ENCODE results near the gene PLEKHJ1.

PLEKHJ1 gene

DNA sequence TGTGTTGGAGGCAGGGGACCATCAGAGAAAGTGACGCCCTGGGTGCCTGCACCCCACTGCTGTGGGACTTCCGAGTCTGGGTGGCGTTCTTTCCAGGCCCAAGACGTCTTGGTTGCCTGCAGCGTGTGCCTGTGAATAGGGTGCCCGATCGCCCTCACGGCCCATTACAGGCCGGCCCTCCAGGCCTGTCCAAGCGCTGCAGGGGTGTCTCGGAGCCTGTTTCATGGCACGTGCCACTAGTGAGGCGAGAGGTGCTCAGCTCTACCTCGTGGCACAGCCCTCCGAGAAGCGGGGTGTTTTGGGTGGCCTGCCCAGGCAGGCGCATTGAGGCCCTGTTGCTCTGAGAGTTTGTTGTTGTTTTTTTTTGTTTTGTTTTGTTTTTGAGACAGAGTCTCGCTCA is 42.3 kb downstream of the PLEKHJ1 start:
- DNase-seq (ENCODE audit: low read depth) = no peak
- H3K4me3 ChIP-seq (ENCODE audit: low read length) = no peak overlapping the region
- TF ChIP-seq, protein P1, sequence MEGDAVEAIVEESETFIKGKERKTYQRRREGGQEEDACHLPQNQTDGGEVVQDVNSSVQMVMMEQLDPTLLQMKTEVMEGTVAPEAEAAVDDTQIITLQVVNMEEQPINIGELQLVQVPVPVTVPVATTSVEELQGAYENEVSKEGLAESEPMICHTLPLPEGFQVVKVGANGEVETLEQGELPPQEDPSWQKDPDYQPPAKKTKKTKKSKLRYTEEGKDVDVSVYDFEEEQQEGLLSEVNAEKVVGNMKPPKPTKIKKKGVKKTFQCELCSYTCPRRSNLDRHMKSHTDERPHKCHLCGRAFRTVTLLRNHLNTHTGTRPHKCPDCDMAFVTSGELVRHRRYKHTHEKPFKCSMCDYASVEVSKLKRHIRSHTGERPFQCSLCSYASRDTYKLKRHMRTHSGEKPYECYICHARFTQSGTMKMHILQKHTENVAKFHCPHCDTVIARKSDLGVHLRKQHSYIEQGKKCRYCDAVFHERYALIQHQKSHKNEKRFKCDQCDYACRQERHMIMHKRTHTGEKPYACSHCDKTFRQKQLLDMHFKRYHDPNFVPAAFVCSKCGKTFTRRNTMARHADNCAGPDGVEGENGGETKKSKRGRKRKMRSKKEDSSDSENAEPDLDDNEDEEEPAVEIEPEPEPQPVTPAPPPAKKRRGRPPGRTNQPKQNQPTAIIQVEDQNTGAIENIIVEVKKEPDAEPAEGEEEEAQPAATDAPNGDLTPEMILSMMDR (conservative IDR thresholded peaks at IDR 0.05; ENCODE audit: low read depth, low read length) = no peak

DNA sequence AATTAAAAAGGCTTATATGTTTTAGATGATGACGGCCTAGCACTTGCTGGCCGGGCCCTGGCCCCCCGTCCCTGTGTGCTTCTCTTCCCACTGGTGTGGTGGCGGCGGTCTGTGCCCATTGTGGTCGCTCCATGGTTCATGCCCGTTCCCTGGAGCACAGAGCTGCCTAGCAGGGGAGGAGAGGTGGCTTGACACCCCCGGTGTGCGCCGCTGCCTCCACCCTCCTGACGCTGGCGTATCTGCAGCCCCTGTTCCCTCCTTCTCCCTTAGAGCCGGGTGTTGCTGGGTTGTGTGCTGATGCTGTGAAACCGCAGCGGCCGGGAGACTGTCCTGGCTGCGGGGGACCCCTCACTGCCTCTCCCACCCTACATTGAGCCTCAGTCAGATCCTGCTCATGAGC is 43.3 kb downstream of the PLEKHJ1 start:
- H3K4me3 ChIP-seq (ENCODE audit: low read length) = no peak overlapping the region
- DNase-seq (ENCODE audit: low read depth) = no peak
- TF ChIP-seq, protein P1 (conservative IDR thresholded peaks at IDR 0.05; ENCODE audit: low read depth, low read length) = no peak

DNA sequence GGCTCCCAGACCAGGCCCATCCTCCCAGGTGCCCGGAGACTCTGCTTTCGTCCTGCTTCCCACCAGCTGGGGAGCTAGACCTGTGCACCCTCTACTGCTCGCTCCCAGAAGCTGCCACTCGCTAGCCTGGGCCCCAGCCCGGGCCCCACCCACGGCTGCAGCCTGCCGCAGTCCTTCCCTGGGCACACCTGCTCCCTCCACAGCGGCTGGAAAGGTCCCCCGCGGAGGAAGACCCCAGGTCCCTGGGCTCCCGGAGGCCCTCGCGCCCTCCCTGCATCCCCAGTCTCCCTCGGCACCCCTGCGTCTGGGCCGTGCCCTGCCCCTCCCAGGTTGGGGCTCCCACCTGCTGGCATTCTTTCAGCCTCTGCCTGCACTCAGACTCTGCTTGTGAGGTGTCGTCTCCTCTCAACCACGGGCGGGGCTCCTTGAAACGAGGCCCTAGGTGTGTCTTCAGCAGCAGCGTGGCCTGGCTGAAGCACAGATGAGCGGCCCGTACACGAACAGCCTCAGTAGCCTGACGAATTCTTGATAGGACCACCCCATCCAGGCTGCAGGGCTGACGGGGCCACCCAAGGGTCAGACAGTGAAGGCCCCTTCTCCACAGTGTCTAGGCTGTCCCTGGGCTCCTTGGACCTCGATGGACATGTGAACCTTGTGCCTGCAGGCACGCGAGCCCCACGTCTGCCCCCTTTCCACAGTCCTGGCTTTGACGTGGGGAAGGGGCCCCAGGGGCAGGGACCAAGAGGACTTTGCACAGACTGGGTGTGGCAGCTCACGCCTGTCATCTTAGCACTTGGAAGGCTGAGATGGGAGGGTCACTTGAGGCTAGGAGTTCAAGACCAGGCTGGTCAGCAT is 44.4 kb downstream of the PLEKHJ1 start:
- no peak for DNase-seq (ENCODE audit: low read depth)
- H3K4me3 ChIP-seq (ENCODE audit: low read length) = no peak overlapping the region
- TF ChIP-seq, protein P1 (conservative IDR thresholded peaks at IDR 0.05; ENCODE audit: low read depth, low read length) = no peak

DNA sequence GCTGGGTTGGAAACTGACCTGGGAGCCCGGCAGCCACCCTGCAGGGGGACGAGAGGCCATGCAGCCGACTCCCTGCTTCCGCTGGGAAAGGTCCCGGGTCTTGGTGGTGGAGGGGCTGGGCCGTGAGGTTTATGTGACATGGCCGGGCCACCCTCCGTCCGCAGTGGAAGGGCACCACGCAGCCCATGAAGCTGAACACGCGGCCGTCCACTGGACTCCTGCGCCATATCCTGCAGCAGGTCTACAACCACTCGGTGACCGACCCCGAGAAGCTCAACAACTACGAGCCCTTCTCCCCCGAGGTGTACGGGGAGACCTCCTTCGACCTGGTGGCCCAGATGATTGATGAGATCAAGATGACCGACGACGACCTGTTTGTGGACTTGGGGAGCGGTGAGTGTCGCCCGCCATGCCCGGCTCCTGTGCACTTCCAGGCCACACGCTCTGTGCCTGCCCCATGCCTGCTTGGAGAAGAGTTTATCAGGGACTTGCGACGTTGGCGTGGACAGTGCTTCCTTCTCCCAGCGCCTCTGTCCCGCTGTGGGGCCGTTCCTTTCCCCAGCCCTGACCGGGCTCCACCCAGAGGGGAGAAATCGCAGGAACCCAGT is 45.2 kb downstream of the PLEKHJ1 start:
- no peak for DNase-seq (ENCODE audit: low read depth)
- no peak overlapping the region for H3K4me3 ChIP-seq (ENCODE audit: low read length)
- TF ChIP-seq, protein P1 (conservative IDR thresholded peaks at IDR 0.05; ENCODE audit: low read depth, low read length) = no peak

DNA sequence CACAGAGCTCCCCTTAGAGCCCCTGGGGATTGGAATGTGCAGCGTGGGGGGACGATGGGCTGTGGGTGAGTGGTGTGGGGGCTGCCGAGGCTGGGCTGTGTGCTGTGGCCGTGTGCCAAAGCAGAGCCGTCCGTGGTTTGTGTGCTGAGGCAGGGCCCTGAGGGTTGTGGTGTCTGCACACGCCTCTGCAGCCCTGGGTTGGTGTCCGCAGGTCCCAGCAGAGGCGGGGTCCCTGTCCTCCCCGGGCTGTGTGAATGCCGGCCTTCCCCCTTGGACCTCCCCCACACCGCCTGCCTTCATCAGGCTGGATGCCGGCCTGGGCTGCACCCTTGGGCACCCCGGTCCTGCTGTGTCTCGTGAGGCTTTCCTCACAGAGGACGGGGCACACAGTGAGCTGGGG is 46.2 kb downstream of the PLEKHJ1 start:
- TF ChIP-seq, protein P1 (conservative IDR thresholded peaks at IDR 0.05; ENCODE audit: low read depth, low read length) = no peak
- DNase-seq (ENCODE audit: low read depth) = no peak
- H3K4me3 ChIP-seq (ENCODE audit: low read length) = no peak overlapping the region

- H3K4me3 ChIP-seq (ENCODE audit: low read length) = no peak overlapping the region
- DNase-seq (ENCODE audit: low read depth) = no peak
These were observed 47.3 kb downstream of the PLEKHJ1 start for GRCh38 chr19:2188708-2189385.

More at GRCh38 chr19:2188708-2189385, 47.3 kb downstream of the PLEKHJ1 start:
- TF ChIP-seq, protein P1 (conservative IDR thresholded peaks at IDR 0.05; ENCODE audit: low read depth, low read length) = no peak
